Fibroblast of lung (primary cell): ENCODE data around the gene PADI6. TPM values are rescaled to one million over a fixed set of nuclear protein-coding genes. Genes with fewer than 3 reads are reported as not detected.

Experiments
- DNase-seq, 2 donors: peaks; one replicate each; pipeline versions ENCODE4 v3.0.0 to v3.0.0-alpha.2; 2010; ENCODE audit warnings: low read depth in 2 of 2
- H2AFZ ChIP-seq: 2 replicates; pipeline ENCODE4 v1.5.1; 2012; ENCODE audit warnings: low read length, control low read depth, inconsistent platforms
- H3K27ac ChIP-seq: 2 replicates; pipeline ENCODE4 v1.5.1; 2011; ENCODE audit warnings: low read length, control low read depth; ENCODE audit not compliant: insufficient read depth
- H3K27me3 ChIP-seq: 2 replicates; pipeline ENCODE4 v1.5.1; 2011; ENCODE audit warnings: mild to moderate bottlenecking, low read length; ENCODE audit not compliant: control insufficient read depth, insufficient read depth
- H3K36me3 ChIP-seq: 2 replicates; pipeline ENCODE4 v1.5.1; 2011; ENCODE audit warnings: low read length; ENCODE audit not compliant: control insufficient read depth, insufficient read depth
- H3K4me1 ChIP-seq: 2 replicates; pipeline ENCODE4 v1.5.1; 2011; ENCODE audit warnings: low read length; ENCODE audit not compliant: control insufficient read depth, insufficient read depth; ENCODE audit errors: extremely low read depth
- H3K4me2 ChIP-seq: 2 replicates; pipeline ENCODE4 v1.5.1; 2011; ENCODE audit warnings: low read length, control low read depth; ENCODE audit not compliant: insufficient read depth; ENCODE audit errors: extremely low read depth
- H3K4me3 ChIP-seq, 4 experiments: fragments of 200-600 bp in 1 of 4; sonication (generic) in 1 of 4; replicated peaks in 1 of 4; 2 replicates each; pipeline ENCODE4 v1.5.1; 2011 to 2016; ENCODE audit warnings: low read length in 4 of 4, low read depth in 3 of 4, mild to moderate bottlenecking in 3 of 4, control low read depth in 2 of 4, inconsistent platforms in 1 of 4, mixed read lengths in 1 of 4; ENCODE audit not compliant: insufficient read depth in 1 of 4; ENCODE audit errors: control extremely low read depth in 1 of 4
- H3K79me2 ChIP-seq: 2 replicates; pipeline ENCODE4 v1.5.1; 2012; ENCODE audit warnings: mild to moderate bottlenecking, low read length, inconsistent platforms; ENCODE audit not compliant: control insufficient read depth, insufficient read depth
- H3K9ac ChIP-seq: 2 replicates; pipeline ENCODE4 v1.5.1; 2011; ENCODE audit warnings: mild to moderate bottlenecking, low read length, control low read depth; ENCODE audit not compliant: insufficient read depth
- H3K9me3 ChIP-seq: 2 replicates; pipeline ENCODE4 v1.5.1; 2012; ENCODE audit warnings: low read depth, low read length; ENCODE audit not compliant: control insufficient read depth, insufficient read depth
- H4K20me1 ChIP-seq: 2 replicates; pipeline ENCODE4 v1.5.1; 2011; ENCODE audit warnings: low read length; ENCODE audit not compliant: control insufficient read depth, insufficient read depth; ENCODE audit errors: extremely low read depth
- EZH2 ChIP-seq: IDR thresholded peaks from 2 replicates; pipeline ENCODE4 v1.5.1; 2012; ENCODE audit warnings: low read length, control low read depth, mild to moderate bottlenecking; ENCODE audit errors: missing control alignments
- polyA plus RNA-seq, 2 donors: library from polyadenylated mRNA; depleted of rRNA in 1 of 2; stranded (reverse) in 1 of 2; unstranded in 1 of 2; fragments of >200 nt; gene quantifications; 2 replicates each; pipeline ENCODE4 v1.2.1, GENCODE V29; 2011 to 2012; ENCODE audit warnings: missing spikeins in 1 of 2
- total RNA-seq: library from RNA; depleted of rRNA; stranded (reverse); fragments of >200 nt; gene quantifications from 2 replicates; pipeline ENCODE4 v1.2.1, GENCODE V29; 2014
- TF ChIP-seq, protein P1 (sequence below), 2 donors: IDR thresholded peaks in 1 of 2; conservative IDR thresholded peaks in 1 of 2; 1 replicate in 1 of 2; 2 replicates in 1 of 2; pipeline ENCODE4 v1.5.1; 2011 to 2012; ENCODE audit warnings: low read length in 2 of 2, control low read depth in 1 of 2, inconsistent platforms in 1 of 2, low read depth in 1 of 2, mild to moderate bottlenecking in 1 of 2

The PADI6 gene
- total and polyA plus RNA-seq, 2 donors (not counting 1 experiment from before 2014, with no cell fraction given): not detected

DNA sequence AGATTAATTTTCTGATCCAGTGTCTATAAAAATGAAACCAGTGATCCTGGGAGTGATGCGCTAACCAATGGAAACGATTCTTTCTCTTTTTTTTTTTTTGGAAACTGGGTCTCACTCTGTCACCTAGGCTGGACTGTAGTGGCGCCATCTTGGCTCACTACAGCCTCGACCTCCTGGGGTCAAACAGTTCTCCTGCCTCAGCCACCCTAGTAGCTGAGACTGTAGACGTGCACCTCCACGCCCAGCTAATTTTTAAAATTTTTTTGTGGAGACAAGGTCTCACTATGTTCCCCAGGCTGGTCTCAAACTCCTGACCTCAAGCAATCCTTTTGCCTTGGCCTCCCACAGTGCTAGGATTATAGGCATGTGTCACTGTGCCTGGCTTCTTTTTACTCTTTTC is 70.8 kb downstream of the PADI6 start:
- Histone ChIP-seq H3K4me3 (no peak overlapping the region), H3K4me1 (no peaks in the 10 kb centered on the region), H3K27me3 (no peaks in the 10 kb centered on the region), H3K27ac (no peak overlapping the region), H3K4me2 (no peak overlapping the region), H3K9me3 (no peaks in the 10 kb centered on the region), H3K36me3 (no peaks in the 10 kb centered on the region), H3K9ac (no peak overlapping the region), H3K79me2 (peaks cover 8% of the 10 kb centered on the region), H4K20me1 (no peaks in the 10 kb centered on the region), H2AFZ (no peak overlapping the region)
- DNase-seq: no peak
- TF ChIP-seq, protein P1, sequence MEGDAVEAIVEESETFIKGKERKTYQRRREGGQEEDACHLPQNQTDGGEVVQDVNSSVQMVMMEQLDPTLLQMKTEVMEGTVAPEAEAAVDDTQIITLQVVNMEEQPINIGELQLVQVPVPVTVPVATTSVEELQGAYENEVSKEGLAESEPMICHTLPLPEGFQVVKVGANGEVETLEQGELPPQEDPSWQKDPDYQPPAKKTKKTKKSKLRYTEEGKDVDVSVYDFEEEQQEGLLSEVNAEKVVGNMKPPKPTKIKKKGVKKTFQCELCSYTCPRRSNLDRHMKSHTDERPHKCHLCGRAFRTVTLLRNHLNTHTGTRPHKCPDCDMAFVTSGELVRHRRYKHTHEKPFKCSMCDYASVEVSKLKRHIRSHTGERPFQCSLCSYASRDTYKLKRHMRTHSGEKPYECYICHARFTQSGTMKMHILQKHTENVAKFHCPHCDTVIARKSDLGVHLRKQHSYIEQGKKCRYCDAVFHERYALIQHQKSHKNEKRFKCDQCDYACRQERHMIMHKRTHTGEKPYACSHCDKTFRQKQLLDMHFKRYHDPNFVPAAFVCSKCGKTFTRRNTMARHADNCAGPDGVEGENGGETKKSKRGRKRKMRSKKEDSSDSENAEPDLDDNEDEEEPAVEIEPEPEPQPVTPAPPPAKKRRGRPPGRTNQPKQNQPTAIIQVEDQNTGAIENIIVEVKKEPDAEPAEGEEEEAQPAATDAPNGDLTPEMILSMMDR (conservative IDR thresholded peaks at IDR 0.05 in 1 of 2, IDR thresholded peaks at IDR 0.05 in 1 of 2; ENCODE audit: low read depth in 1 of 2, low read length in 2 of 2): no peak
- no peak for TF ChIP-seq EZH2

DNA sequence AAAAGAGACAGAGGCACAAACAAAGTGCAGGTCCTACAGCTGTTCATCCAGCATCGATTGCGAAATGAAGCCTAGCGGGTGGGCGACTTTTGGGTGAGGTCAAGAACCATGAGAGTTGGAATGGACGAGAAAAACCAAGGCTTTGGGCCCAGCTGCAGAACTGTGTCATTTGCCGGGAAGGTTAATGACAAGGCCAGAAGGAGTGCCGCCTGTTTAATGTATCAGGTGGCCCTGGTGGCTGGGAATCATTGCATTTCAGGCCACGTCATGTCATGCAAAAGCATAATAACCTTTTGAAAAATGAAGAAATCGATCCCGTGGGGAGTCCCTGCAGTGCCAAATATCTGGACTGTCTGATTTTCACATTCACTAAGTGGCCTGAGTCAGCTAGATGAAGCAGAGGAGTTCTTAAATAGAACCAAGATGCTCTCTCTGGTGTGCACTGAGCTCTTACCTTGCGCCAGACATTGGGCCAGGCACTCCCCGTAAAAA is 75.6 kb downstream of the PADI6 start:
- no peak overlapping the region for H3K27ac ChIP-seq
- H3K27me3 ChIP-seq: no peaks in the 10 kb centered on the region
- no peak for DNase-seq
- no peak overlapping the region for H3K4me3 ChIP-seq
- H3K79me2 ChIP-seq: no peaks in the 10 kb centered on the region
- H3K36me3 ChIP-seq: no peaks in the 10 kb centered on the region
- H4K20me1 ChIP-seq: no peaks in the 10 kb centered on the region
- no peak overlapping the region for H2AFZ ChIP-seq
- no peak overlapping the region for H3K9ac ChIP-seq
- H3K4me1 ChIP-seq: no peaks in the 10 kb centered on the region
- TF ChIP-seq, protein P1 (conservative IDR thresholded peaks at IDR 0.05 in 1 of 2, IDR thresholded peaks at IDR 0.05 in 1 of 2; ENCODE audit: low read depth in 1 of 2, low read length in 2 of 2): no peak
- TF ChIP-seq EZH2: no peak
- no peaks in the 10 kb centered on the region for H3K9me3 ChIP-seq
- no peak overlapping the region for H3K4me2 ChIP-seq

Other genes starting within 250 kb of the PADI6 start
- not detected in 2 replicates for gene PADI1, start 167.1 kb upstream of the PADI6 start, total RNA-seq
- gene PADI1, start 167.1 kb upstream of the PADI6 start, polyA plus RNA-seq: not detected in 2 replicates
- gene PADI3, start 123.1 kb upstream of the PADI6 start, total RNA-seq: not detected in 2 replicates
- gene PADI3, start 123.1 kb upstream of the PADI6 start, polyA plus RNA-seq: not detected in 2 replicates
- gene PADI4, start 64.0 kb upstream of the PADI6 start, total RNA-seq: not detected in 2 replicates
- gene PADI4, start 64.0 kb upstream of the PADI6 start, polyA plus RNA-seq: not detected in 2 replicates
- gene RCC2, start 67.5 kb downstream of the PADI6 start, total RNA-seq: 21.5 and 22.9 TPM in 2 replicates
- 23.6 and 35.6 TPM in 2 replicates for gene RCC2, start 67.5 kb downstream of the PADI6 start, polyA plus RNA-seq
- gene ARHGEF10L, start 167.5 kb downstream of the PADI6 start, total RNA-seq: 13.1 and 24.3 TPM in 2 replicates
- 7.5 and 11.2 TPM in 2 replicates for gene ARHGEF10L, start 167.5 kb downstream of the PADI6 start, polyA plus RNA-seq